Inflammatory macrophage treated with lipopolysaccharide for 4 hours (primary cell): ENCODE measurements around the gene PPFIBP1.
"Not testable (repeated sequence)": the region's sequence is repeated elsewhere in the genome, so short reads cannot be mapped to it uniquely, and the experiment has no call there.

Source experiments
- DNase-seq: peaks from one replicate; pipeline ENCODE4 v3.0.0-alpha.2; 2020

PPFIBP1 gene

DNA sequence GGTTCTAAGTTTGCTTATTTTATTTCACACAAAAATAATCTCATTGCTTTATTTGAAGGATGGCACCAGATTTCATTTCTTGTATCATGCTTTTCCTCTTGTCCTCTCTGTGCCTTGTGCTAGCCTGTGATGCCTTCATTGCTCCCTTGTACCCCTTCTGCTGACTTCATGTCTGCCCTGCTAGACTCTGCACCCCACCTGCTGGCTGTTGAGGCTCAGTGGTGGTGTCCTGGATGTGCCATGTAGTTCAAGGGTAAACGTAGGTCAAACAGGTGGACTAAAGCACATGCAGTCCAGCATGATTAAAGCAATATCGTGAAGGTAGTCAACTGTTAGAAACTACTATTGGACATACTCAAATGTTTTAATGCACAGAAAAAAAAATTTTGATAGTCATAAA lies 208.3 kb downstream of the PPFIBP1 start:
- no peak for DNase-seq

DNA sequence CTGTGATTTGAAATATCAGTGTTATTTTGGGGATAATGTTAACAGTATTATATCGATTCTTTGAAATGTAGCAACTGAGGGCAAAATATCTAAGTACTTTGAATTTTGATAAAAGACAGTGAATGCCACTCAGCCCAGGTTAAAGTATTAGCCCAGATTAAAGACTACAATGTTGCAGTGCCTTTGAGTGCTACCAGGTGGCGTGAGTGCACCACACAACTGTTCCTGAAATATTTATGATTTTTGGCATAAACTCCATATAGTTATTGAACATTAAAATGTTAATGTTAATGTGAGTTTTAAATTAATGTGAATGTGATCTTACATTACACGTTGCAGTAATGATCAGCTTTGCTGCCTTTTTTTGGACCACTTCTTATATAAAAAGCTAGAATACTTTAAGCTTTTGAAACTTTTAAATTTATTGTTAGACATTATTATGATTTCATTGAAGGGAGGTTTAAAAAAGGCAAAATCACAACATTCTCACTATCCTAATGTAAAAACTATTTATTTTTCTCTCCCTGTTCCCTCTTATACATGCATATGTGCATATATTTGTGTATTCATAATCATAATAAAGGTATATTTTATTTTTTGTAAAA lies 209.1 kb downstream of the PPFIBP1 start:
- DNase-seq: peak; percentile 19

DNA sequence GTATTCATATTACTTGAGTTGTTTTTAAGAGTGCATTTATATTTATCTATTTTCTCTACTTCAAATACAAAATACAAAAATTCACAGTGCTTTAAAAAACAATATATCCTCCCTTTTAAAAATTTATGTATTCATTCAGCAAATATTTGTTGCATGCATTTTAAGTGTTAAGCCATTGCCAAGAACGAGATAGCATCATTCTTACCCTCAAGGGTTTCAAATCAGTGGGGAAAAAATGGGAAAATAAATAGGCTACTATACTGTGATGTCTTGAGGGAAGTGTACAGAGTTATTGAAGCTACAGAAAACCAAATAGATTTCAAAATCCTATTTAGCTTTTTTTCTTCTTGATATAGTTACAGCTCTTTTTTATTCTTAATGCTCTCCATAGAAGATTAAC lies 209.8 kb downstream of the PPFIBP1 start:
- DNase-seq: no peak

DNA sequence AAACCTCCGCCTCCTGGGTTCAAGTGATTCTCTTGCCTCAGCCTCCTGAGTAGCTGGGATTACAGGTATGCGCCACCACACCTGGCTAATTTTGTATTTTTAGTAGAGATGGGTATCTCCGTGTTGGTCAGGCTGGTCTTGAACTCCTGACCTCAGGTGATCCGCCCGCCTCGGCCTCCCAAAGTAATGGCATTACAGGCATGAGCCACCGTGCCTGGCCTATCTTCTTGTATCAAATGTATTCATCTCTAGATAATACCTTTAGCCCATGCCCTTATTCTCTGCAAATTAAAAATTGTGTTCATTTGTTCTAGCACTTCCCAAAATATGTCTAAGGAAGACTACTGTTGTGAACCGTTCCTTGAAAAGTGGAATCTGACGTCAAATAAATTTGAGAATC lies 210.3 kb downstream of the PPFIBP1 start:
- DNase-seq: not testable (repeated sequence)

DNA sequence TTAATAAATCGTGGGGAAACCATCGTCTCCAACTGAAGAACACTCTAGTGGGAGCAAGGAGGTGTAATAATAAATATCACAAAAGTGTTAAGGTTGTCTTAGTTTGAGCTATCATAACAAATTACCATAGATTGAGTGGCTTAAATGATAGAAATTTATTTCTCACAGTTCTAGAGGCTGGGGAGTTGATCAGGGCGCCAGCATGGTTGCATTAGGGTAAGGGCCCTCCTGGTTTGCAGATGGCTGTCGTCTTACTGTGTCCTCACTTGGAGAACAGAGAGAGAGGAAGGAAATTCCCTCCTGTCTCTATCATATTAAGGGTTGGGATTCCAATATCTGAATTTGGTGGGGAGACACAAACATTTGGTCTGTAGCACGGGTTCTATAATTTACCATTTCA lies 219.6 kb downstream of the PPFIBP1 start:
- DNase-seq: no peak
